Neural cell (in vitro differentiated cells): ENCODE measurements around the gene NOL7.

Source experiments
- EZH2 ChIP-seq: fragments of 200-600, 300-800 bp; shearing (Covaris generic), sonication (generic); IDR thresholded peaks from 2 replicates; pipeline ENCODE4 v1.6.1; 2014; ENCODE audit warnings: antibody characterized with exemption, low read length, borderline replicate concordance, mild to moderate bottlenecking; ENCODE audit not compliant: insufficient read depth, poor library complexity, severe bottlenecking
- POLR2AphosphoS5 ChIP-seq: IDR thresholded peaks from 2 replicates; pipeline ENCODE4 v1.6.1; 2012
- RAD21 ChIP-seq: fragments of 450-650 bp; conservative IDR thresholded peaks from 2 replicates; pipeline ENCODE4 v1.6.1; 2014; ENCODE audit warnings: antibody characterized with exemption, mild to moderate bottlenecking, moderate library complexity
- SMC3 ChIP-seq: fragments of 450-650 bp; conservative IDR thresholded peaks from 2 replicates; pipeline ENCODE4 v1.6.1; 2014; ENCODE audit warnings: antibody characterized with exemption, mild to moderate bottlenecking, moderate library complexity; ENCODE audit not compliant: poor library complexity
- TAF1 ChIP-seq: IDR thresholded peaks from 2 replicates; pipeline ENCODE4 v1.6.1; 2012; ENCODE audit warnings: low read depth
- TF ChIP-seq, protein P1 (sequence below): fragments of 450-650 bp; IDR thresholded peaks from 2 replicates; pipeline ENCODE4 v1.5.1; 2014; ENCODE audit warnings: antibody characterized with exemption, mild to moderate bottlenecking, moderate library complexity; ENCODE audit not compliant: poor library complexity, severe bottlenecking

DNA sequence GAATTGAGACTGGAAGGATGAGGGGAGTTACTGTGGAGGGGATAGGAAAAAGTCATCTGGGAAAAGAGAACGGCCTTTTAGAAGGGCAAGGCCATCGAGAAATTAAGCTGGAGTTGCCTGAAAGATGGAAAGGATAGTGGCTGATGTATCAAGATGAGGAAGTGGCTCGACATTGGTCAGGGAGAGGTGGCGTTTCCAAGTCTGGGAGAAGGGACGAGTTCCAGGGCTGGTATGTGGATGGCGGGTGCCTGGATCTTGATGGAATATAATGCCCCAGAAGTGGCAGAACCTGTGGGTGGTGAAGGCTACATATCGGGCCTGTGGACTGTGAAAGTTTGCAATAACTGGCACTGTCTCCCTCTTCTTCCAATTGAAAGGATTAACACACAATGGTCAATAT is 42.9 kb upstream of the NOL7 start:
- TF ChIP-seq, protein P1, sequence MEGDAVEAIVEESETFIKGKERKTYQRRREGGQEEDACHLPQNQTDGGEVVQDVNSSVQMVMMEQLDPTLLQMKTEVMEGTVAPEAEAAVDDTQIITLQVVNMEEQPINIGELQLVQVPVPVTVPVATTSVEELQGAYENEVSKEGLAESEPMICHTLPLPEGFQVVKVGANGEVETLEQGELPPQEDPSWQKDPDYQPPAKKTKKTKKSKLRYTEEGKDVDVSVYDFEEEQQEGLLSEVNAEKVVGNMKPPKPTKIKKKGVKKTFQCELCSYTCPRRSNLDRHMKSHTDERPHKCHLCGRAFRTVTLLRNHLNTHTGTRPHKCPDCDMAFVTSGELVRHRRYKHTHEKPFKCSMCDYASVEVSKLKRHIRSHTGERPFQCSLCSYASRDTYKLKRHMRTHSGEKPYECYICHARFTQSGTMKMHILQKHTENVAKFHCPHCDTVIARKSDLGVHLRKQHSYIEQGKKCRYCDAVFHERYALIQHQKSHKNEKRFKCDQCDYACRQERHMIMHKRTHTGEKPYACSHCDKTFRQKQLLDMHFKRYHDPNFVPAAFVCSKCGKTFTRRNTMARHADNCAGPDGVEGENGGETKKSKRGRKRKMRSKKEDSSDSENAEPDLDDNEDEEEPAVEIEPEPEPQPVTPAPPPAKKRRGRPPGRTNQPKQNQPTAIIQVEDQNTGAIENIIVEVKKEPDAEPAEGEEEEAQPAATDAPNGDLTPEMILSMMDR: no peak
- TF ChIP-seq RAD21: no peak
- TF ChIP-seq EZH2: no peak
- no peak for TF ChIP-seq POLR2AphosphoS5
- no peak for TF ChIP-seq SMC3
- no peak for TF ChIP-seq TAF1
